ENCODE measurements around the gene ZNF618.

- TF ChIP-seq CTCF (conservative IDR thresholded peaks at IDR 0.05; ENCODE audit: low read depth, low read length) (no peak), EZH2 (IDR thresholded peaks at IDR 0.05; ENCODE audit: low read length, unreplicated experiment) (no peak)
Observed at GRCh38 chr9:113885183-113886025, 9.3 kb downstream of the ZNF618 start.

Data from PC-3 (cell line).